Stimulated activated CD8-positive, alpha-beta memory T cell treated with anti-CD3 and anti-CD28 coated beads, Interleukin-12 subunit alpha, Interleukin-12 subunit beta, amount 100 ng/mL, for 1 hour (primary cell): Measurements from ENCODE around the gene CD101.
"Not testable (repeated sequence)": the region's sequence is repeated elsewhere in the genome, so short reads cannot be mapped to it uniquely, and the experiment has no call there.

Experiments used
- DNase-seq: peaks from one replicate; pipeline ENCODE4 v3.0.0-alpha.2; 2020; ENCODE audit warnings: low read depth

The CD101 gene

GRCh38 chr1:117001254-117001927 is at the start of gene CD101:
Gene CD101 (plus strand): TSS chr1:117001760. CDS start chr1:117001818, 58 bp downstream.
- DNase-seq: no peak

- DNase-seq: no peak
Measured at GRCh38 chr1:116952738-116953275, 48.8 kb upstream of the CD101 start.

- DNase-seq: no peak
Measured at GRCh38 chr1:116954440-116954839, 47.1 kb upstream of the CD101 start.

- no peak for DNase-seq
Measured at GRCh38 chr1:116956378-116956777, 45.2 kb upstream of the CD101 start.

- no peak for DNase-seq
Measured at GRCh38 chr1:116957646-116958045, 43.9 kb upstream of the CD101 start.

GRCh38 chr1:116958110-116958509 is 43.5 kb upstream of the CD101 start:
- DNase-seq: no peak

GRCh38 chr1:116958977-116959376 is 42.6 kb upstream of the CD101 start:
- no peak for DNase-seq

- DNase-seq: no peak
Measured at GRCh38 chr1:116961606-116962005, 40.0 kb upstream of the CD101 start.

GRCh38 chr1:116962987-116963639 is 38.4 kb upstream of the CD101 start:
- no peak for DNase-seq

- DNase-seq: no peak
Measured at GRCh38 chr1:116966791-116967190, 34.8 kb upstream of the CD101 start.

- DNase-seq: no peak
Measured at GRCh38 chr1:116968724-116969123, 32.8 kb upstream of the CD101 start.

- no peak for DNase-seq
Measured at GRCh38 chr1:116971258-116971860, 30.2 kb upstream of the CD101 start.

GRCh38 chr1:116971965-116972673 is 29.4 kb upstream of the CD101 start:
- no peak for DNase-seq

GRCh38 chr1:116972674-116973030 is 28.9 kb upstream of the CD101 start:
- no peak for DNase-seq

GRCh38 chr1:116980309-116980708 is 21.3 kb upstream of the CD101 start:
- not testable (repeated sequence) for DNase-seq

- DNase-seq: no peak
Measured at GRCh38 chr1:116981521-116982037, 20.0 kb upstream of the CD101 start.

GRCh38 chr1:116982319-116983004 is 19.1 kb upstream of the CD101 start:
- DNase-seq: no peak

- no peak for DNase-seq
Measured at GRCh38 chr1:116983112-116983511, 18.4 kb upstream of the CD101 start.

- no peak for DNase-seq
Measured at GRCh38 chr1:116983678-116984077, 17.9 kb upstream of the CD101 start.

GRCh38 chr1:116984406-116985160 is 17.0 kb upstream of the CD101 start:
- no peak for DNase-seq
